Parathyroid adenoma (tissue), 2 donors: ENCODE data around the gene PHLDB2.

ENCODE experiments used
- H2AFZ ChIP-seq: fragments of 300-600 bp; sonication (generic); one replicate; pipeline ENCODE4 v1.7.0; 2017; ENCODE audit warnings: antibody characterized with exemption, mild to moderate bottlenecking
- H3K27ac ChIP-seq: fragments of 300-600 bp; sonication (generic); one replicate; pipeline ENCODE4 v1.7.0; 2017
- H3K27me3 ChIP-seq: fragments of 300-600 bp; sonication (generic); one replicate; pipeline ENCODE4 v1.7.0; 2017; ENCODE audit warnings: low read length; ENCODE audit not compliant: control insufficient read depth, insufficient read depth
- H3K36me3 ChIP-seq: fragments of 300-600 bp; sonication (generic); one replicate; pipeline ENCODE4 v1.7.0; 2017; ENCODE audit warnings: low read length; ENCODE audit not compliant: control insufficient read depth, insufficient read depth
- H3K4me1 ChIP-seq: fragments of 300-600 bp; sonication (generic); one replicate; pipeline ENCODE4 v1.7.0; 2017; ENCODE audit warnings: control low read depth
- H3K4me2 ChIP-seq: fragments of 300-600 bp; sonication (generic); one replicate; pipeline ENCODE4 v1.7.0; 2017; ENCODE audit warnings: low read length
- H3K4me3 ChIP-seq: fragments of 300-600 bp; sonication (generic); one replicate; pipeline ENCODE4 v1.7.0; 2017; ENCODE audit warnings: low read depth, low read length
- H3K79me2 ChIP-seq: fragments of 300-600 bp; sonication (generic); one replicate; pipeline ENCODE4 v1.7.0; 2017; ENCODE audit warnings: control low read depth
- H3K9ac ChIP-seq: fragments of 300-600 bp; sonication (generic); one replicate; pipeline ENCODE4 v1.7.0; 2017; ENCODE audit warnings: mild to moderate bottlenecking
- H3K9me3 ChIP-seq: fragments of 300-600 bp; sonication (generic); one replicate; pipeline ENCODE4 v1.7.0; 2017; ENCODE audit warnings: low read length; ENCODE audit not compliant: control insufficient read depth
- TF ChIP-seq, protein P1 (sequence below): fragments of 300-600 bp; sonication (generic); IDR thresholded peaks from one replicate; pipeline ENCODE4 v1.7.0; 2017; ENCODE audit warnings: antibody characterized with exemption, mild to moderate bottlenecking
- donor health status: primary hyperparathyroidism.

PHLDB2 gene

GRCh38 chr3:111967651-111968274, 108.7 kb downstream of the PHLDB2 start:
- no peaks in the 10 kb centered on the region for H3K36me3 ChIP-seq
- H3K9ac ChIP-seq, result no peak overlapping the region
- H3K79me2 ChIP-seq, result no peaks in the 10 kb centered on the region
- TF ChIP-seq, protein P1, sequence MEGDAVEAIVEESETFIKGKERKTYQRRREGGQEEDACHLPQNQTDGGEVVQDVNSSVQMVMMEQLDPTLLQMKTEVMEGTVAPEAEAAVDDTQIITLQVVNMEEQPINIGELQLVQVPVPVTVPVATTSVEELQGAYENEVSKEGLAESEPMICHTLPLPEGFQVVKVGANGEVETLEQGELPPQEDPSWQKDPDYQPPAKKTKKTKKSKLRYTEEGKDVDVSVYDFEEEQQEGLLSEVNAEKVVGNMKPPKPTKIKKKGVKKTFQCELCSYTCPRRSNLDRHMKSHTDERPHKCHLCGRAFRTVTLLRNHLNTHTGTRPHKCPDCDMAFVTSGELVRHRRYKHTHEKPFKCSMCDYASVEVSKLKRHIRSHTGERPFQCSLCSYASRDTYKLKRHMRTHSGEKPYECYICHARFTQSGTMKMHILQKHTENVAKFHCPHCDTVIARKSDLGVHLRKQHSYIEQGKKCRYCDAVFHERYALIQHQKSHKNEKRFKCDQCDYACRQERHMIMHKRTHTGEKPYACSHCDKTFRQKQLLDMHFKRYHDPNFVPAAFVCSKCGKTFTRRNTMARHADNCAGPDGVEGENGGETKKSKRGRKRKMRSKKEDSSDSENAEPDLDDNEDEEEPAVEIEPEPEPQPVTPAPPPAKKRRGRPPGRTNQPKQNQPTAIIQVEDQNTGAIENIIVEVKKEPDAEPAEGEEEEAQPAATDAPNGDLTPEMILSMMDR, result peak; percentile 87
- peak overlapping the region; percentile 51 for H2AFZ ChIP-seq
- no peaks in the 10 kb centered on the region for H3K9me3 ChIP-seq
- peak overlapping the region; percentile 19 for H3K4me2 ChIP-seq
- H3K27me3 ChIP-seq, result no peaks in the 10 kb centered on the region
- H3K4me1 ChIP-seq, result no peaks in the 10 kb centered on the region
- no peak overlapping the region for H3K4me3 ChIP-seq
- H3K27ac ChIP-seq, result no peak overlapping the region

DNA sequence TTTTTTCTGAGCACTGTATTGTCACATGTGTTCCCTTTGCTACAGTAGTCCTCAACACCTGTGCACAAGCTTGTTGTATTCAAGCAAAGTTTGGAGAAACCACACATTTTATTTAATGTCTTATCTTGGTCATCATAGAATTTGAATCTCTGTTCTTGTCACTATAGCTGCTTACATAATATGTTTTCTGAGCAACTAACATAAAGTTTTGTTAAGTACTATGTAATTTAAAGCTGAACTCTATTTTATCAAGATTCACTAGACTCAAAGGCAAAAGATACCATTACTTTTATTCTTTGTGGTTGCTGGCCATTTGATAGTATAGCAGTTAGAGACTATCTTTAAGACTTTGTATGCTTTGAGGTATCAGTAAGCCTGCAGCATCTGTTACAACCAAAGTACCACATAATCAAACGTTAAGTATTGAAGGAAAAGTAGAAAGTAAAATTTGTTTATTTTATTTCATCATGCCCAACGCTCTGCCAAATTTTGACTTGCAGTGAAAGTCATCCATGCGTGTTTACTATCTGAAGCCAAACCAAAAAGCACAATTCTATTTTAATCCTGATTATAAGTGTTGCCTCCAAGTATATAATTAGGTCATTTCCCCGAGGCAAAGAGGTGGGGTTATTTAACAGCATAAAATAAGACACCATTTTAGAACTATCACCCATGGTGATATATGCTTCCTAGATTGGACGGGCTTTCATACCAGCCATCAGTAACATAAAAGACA, 109.4 kb downstream of the PHLDB2 start:
- Histone ChIP-seq H3K9me3 (no peaks in the 10 kb centered on the region), H3K9ac (no peak overlapping the region), H2AFZ (no peak overlapping the region), H3K36me3 (no peaks in the 10 kb centered on the region), H3K4me3 (no peak overlapping the region), H3K4me1 (no peaks in the 10 kb centered on the region), H3K27me3 (no peaks in the 10 kb centered on the region), H3K79me2 (no peaks in the 10 kb centered on the region), H3K27ac (no peak overlapping the region), H3K4me2 (no peak overlapping the region)
- TF ChIP-seq, protein P1, result no peak

- Histone ChIP-seq H3K4me3 (no peak overlapping the region), H2AFZ (no peak overlapping the region), H3K27me3 (no peaks in the 10 kb centered on the region), H3K4me1 (no peaks in the 10 kb centered on the region), H3K36me3 (no peaks in the 10 kb centered on the region), H3K4me2 (no peak overlapping the region), H3K27ac (no peak overlapping the region), H3K79me2 (no peaks in the 10 kb centered on the region), H3K9me3 (no peaks in the 10 kb centered on the region), H3K9ac (no peak overlapping the region)
- TF ChIP-seq, protein P1, result no peak
Observed at GRCh38 chr3:111970376-111970775, 111.3 kb downstream of the PHLDB2 start.

GRCh38 chr3:111971533-111972130, 112.6 kb downstream of the PHLDB2 start:
- H3K36me3 ChIP-seq, result no peaks in the 10 kb centered on the region
- H3K27ac ChIP-seq, result no peak overlapping the region
- TF ChIP-seq, protein P1, result no peak
- H3K4me3 ChIP-seq, result no peak overlapping the region
- H3K9me3 ChIP-seq, result no peaks in the 10 kb centered on the region
- H3K4me1 ChIP-seq, result no peaks in the 10 kb centered on the region
- H2AFZ ChIP-seq, result no peak overlapping the region
- H3K4me2 ChIP-seq, result no peak overlapping the region
- no peaks in the 10 kb centered on the region for H3K27me3 ChIP-seq
- H3K79me2 ChIP-seq, result no peaks in the 10 kb centered on the region
- no peak overlapping the region for H3K9ac ChIP-seq
